Measurements from ENCODE around the gene TOM1L1. TPM values are rescaled to one million over a fixed set of nuclear protein-coding genes. Genes with fewer than 3 reads are reported as not detected.

TOM1L1 gene
- total RNA-seq, 1 donor from 2014 or later, result 76.0 TPM

DNA sequence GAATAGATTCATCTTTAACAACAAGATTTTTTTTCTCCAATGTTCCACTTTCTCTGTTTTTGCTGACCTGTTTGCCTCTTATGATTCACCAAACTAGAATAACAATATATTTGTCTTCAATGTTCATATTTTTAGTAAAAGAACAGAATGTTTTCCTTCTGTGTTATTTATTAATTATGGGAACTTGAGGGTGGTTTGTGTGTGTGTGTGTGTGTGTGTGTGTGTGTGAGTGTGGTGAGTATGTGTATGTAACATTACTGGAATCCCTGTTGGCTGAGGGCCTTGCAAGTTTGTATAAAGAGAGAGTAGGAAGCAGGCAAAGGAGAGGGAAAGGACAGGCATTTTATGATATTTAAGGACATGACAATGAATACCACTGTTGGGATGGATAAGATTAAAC is 81.7 kb downstream of the TOM1L1 start:
- DNase-seq (ENCODE audit: low read depth), result no peak
- Histone ChIP-seq H3K4me3 (ENCODE audit: low read depth, low read length) (no peak overlapping the region), H3K36me3 (ENCODE audit: control insufficient read depth, insufficient read depth, low read length) (no peaks in the 10 kb centered on the region)

GRCh38 chr17:54983260-54983659 is 82.6 kb downstream of the TOM1L1 start:
- Histone ChIP-seq H3K4me3 (ENCODE audit: low read depth, low read length) (no peak overlapping the region), H3K36me3 (ENCODE audit: control insufficient read depth, insufficient read depth, low read length) (no peaks in the 10 kb centered on the region), H3K27me3 (ENCODE audit: control insufficient read depth, insufficient read depth, low read length) (no peaks in the 10 kb centered on the region)
- TF ChIP-seq, protein P1, sequence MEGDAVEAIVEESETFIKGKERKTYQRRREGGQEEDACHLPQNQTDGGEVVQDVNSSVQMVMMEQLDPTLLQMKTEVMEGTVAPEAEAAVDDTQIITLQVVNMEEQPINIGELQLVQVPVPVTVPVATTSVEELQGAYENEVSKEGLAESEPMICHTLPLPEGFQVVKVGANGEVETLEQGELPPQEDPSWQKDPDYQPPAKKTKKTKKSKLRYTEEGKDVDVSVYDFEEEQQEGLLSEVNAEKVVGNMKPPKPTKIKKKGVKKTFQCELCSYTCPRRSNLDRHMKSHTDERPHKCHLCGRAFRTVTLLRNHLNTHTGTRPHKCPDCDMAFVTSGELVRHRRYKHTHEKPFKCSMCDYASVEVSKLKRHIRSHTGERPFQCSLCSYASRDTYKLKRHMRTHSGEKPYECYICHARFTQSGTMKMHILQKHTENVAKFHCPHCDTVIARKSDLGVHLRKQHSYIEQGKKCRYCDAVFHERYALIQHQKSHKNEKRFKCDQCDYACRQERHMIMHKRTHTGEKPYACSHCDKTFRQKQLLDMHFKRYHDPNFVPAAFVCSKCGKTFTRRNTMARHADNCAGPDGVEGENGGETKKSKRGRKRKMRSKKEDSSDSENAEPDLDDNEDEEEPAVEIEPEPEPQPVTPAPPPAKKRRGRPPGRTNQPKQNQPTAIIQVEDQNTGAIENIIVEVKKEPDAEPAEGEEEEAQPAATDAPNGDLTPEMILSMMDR (IDR thresholded peaks at IDR 0.05; ENCODE audit: insufficient read depth, low read length, poor library complexity, severe bottlenecking), result no peak
- DNase-seq (ENCODE audit: low read depth), result no peak

More for the DNA sequence above, 81.7 kb downstream of the TOM1L1 start:
- TF ChIP-seq, protein P1 (IDR thresholded peaks at IDR 0.05; ENCODE audit: insufficient read depth, low read length, poor library complexity, severe bottlenecking), result no peak
- H3K27me3 ChIP-seq (ENCODE audit: control insufficient read depth, insufficient read depth, low read length), result no peaks in the 10 kb centered on the region

- Histone ChIP-seq H3K4me3 (ENCODE audit: low read depth, low read length) (no peak overlapping the region), H3K27me3 (ENCODE audit: control insufficient read depth, insufficient read depth, low read length) (no peaks in the 10 kb centered on the region), H3K36me3 (ENCODE audit: control insufficient read depth, insufficient read depth, low read length) (no peaks in the 10 kb centered on the region)
- TF ChIP-seq, protein P1 (IDR thresholded peaks at IDR 0.05; ENCODE audit: insufficient read depth, low read length, poor library complexity, severe bottlenecking), result no peak
- no peak for DNase-seq (ENCODE audit: low read depth)
Measured at GRCh38 chr17:54985476-54985875, 84.8 kb downstream of the TOM1L1 start.

- no peak overlapping the region for H3K4me3 ChIP-seq (ENCODE audit: low read depth, low read length)
Measured at GRCh38 chr17:54990118-54990517, 89.5 kb downstream of the TOM1L1 start.

GRCh38 chr17:54991567-54991966 is 90.9 kb downstream of the TOM1L1 start:
- DNase-seq (ENCODE audit: low read depth), result no peak
- TF ChIP-seq, protein P1 (IDR thresholded peaks at IDR 0.05; ENCODE audit: insufficient read depth, low read length, poor library complexity, severe bottlenecking), result no peak
- Histone ChIP-seq H3K4me3 (ENCODE audit: low read depth, low read length) (no peak overlapping the region), H3K27me3 (ENCODE audit: control insufficient read depth, insufficient read depth, low read length) (no peaks in the 10 kb centered on the region), H3K36me3 (ENCODE audit: control insufficient read depth, insufficient read depth, low read length) (no peaks in the 10 kb centered on the region)

More at GRCh38 chr17:54990118-54990517, 89.5 kb downstream of the TOM1L1 start:
- no peaks in the 10 kb centered on the region for H3K27me3 ChIP-seq (ENCODE audit: control insufficient read depth, insufficient read depth, low read length)
- no peaks in the 10 kb centered on the region for H3K36me3 ChIP-seq (ENCODE audit: control insufficient read depth, insufficient read depth, low read length)
- DNase-seq (ENCODE audit: low read depth), result no peak
- TF ChIP-seq, protein P1 (IDR thresholded peaks at IDR 0.05; ENCODE audit: insufficient read depth, low read length, poor library complexity, severe bottlenecking), result no peak
